GM18505 (cell line): ENCODE results near the gene NTN1.
"Not testable (repeated sequence)": the region's sequence is repeated elsewhere in the genome, so short reads cannot be mapped to it uniquely, and the experiment has no call there.

ENCODE experiments used
- ATAC-seq: cut with Tn5 transposase; IDR thresholded peaks from one replicate; pipeline ENCODE4 v1.9.1; 2021; ENCODE audit not compliant: unreplicated experiment
- POLR2A ChIP-seq: IDR thresholded peaks from 4 replicates; pipeline ENCODE4 v1.6.1; 2011; ENCODE audit warnings: borderline replicate concordance; ENCODE audit not compliant: insufficient read depth, insufficient read length; ENCODE audit errors: extremely low read depth

NTN1 gene

GRCh38 chr17:9104370-9105041, 83.2 kb downstream of the NTN1 start:
- no peak for TF ChIP-seq POLR2A
- no peak for ATAC-seq

- TF ChIP-seq POLR2A: no peak
- ATAC-seq: no peak
Observed at GRCh38 chr17:9105068-9105868, 84.0 kb downstream of the NTN1 start.

- not testable (repeated sequence) for ATAC-seq
Observed at GRCh38 chr17:9106278-9106677, 85.0 kb downstream of the NTN1 start.

- no peak for TF ChIP-seq POLR2A
- ATAC-seq: no peak
Observed at GRCh38 chr17:9107527-9107926, 86.2 kb downstream of the NTN1 start.

- ATAC-seq: no peak
- no peak for TF ChIP-seq POLR2A
Observed at GRCh38 chr17:9108146-9108545, 86.8 kb downstream of the NTN1 start.

GRCh38 chr17:9109933-9110332, 88.6 kb downstream of the NTN1 start:
- no peak for TF ChIP-seq POLR2A
- no peak for ATAC-seq

GRCh38 chr17:9110501-9110900, 89.2 kb downstream of the NTN1 start:
- ATAC-seq: no peak
- TF ChIP-seq POLR2A: no peak

GRCh38 chr17:9115214-9116191, 94.2 kb downstream of the NTN1 start:
- no peak for TF ChIP-seq POLR2A
- ATAC-seq: no peak

- no peak for ATAC-seq
- TF ChIP-seq POLR2A: no peak
Observed at GRCh38 chr17:9116311-9116835, 95.1 kb downstream of the NTN1 start.

- ATAC-seq: no peak
- no peak for TF ChIP-seq POLR2A
Observed at GRCh38 chr17:9116861-9117568, 95.7 kb downstream of the NTN1 start.

- ATAC-seq: no peak
- TF ChIP-seq POLR2A: no peak
Observed at GRCh38 chr17:9120471-9120870, 99.2 kb downstream of the NTN1 start.

GRCh38 chr17:9121186-9121820, 100.0 kb downstream of the NTN1 start:
- TF ChIP-seq POLR2A: no peak
- no peak for ATAC-seq
